Brain microvascular endothelial cell (primary cell): Measurements from ENCODE around the gene TNFSF18.

Experiments
- DNase-seq: peaks from one replicate; pipeline ENCODE4 v3.0.0-alpha.2; 2020
- H3K27ac ChIP-seq: fragments of 250-450 bp; sonication (Bioruptor Pico); 2 replicates; pipeline ENCODE4 v1.5.1; 2020; ENCODE audit warnings: mild to moderate bottlenecking, moderate library complexity
- H3K27me3 ChIP-seq: fragments of 250-450 bp; sonication (Bioruptor Pico); replicated peaks from 2 replicates; pipeline ENCODE4 v1.5.1; 2020; ENCODE audit warnings: mild to moderate bottlenecking
- H3K36me3 ChIP-seq: fragments of 250-450 bp; sonication (Bioruptor Pico); replicated peaks from 2 replicates; pipeline ENCODE4 v1.5.1; 2020; ENCODE audit warnings: mild to moderate bottlenecking
- H3K4me3 ChIP-seq: 2 replicates; pipeline ENCODE4 v1.5.1; 2011; ENCODE audit warnings: low read depth, mild to moderate bottlenecking, control low read depth, low read length, moderate library complexity
- CTCF ChIP-seq: IDR thresholded peaks from 2 replicates; pipeline ENCODE4 v1.5.1; 2011; ENCODE audit warnings: low read depth, mild to moderate bottlenecking, moderate library complexity, low read length, control low read depth, inconsistent platforms; ENCODE audit errors: missing control alignments
- in situ Hi-C: cut with HindIII; loops from 2 replicates; pipeline ENCODE4 v1.10.0; 2017; ENCODE audit warnings: low sequenced_read_pairs, low pct_ligation_motif_present

Gene TNFSF18

GRCh38 chr1:173024543-173024942 lies 26.2 kb downstream of the TNFSF18 start:
- H3K4me3 ChIP-seq: no peak overlapping the region
- no peaks in the 10 kb centered on the region for H3K27me3 ChIP-seq
- no peaks in the 10 kb centered on the region for H3K36me3 ChIP-seq
- DNase-seq: no peak
- no peak for TF ChIP-seq CTCF
- in situ Hi-C loops: no loop called here
- no peak overlapping the region for H3K27ac ChIP-seq

- Histone ChIP-seq H3K4me3 (no peak overlapping the region), H3K36me3 (no peaks in the 10 kb centered on the region), H3K27me3 (no peaks in the 10 kb centered on the region), H3K27ac (no peak overlapping the region)
- TF ChIP-seq CTCF: no peak
- no peak for DNase-seq
- in situ Hi-C loops: no loop called here
Measured at GRCh38 chr1:173023343-173023742, 27.4 kb downstream of the TNFSF18 start.

GRCh38 chr1:173020138-173020750 lies 30.5 kb downstream of the TNFSF18 start:
- no peak for DNase-seq
- no peak overlapping the region for H3K4me3 ChIP-seq
- no peaks in the 10 kb centered on the region for H3K36me3 ChIP-seq
- H3K27me3 ChIP-seq: no peaks in the 10 kb centered on the region
- no peak for TF ChIP-seq CTCF
- in situ Hi-C loops: no loop called here
- no peak overlapping the region for H3K27ac ChIP-seq

GRCh38 chr1:173017792-173018191 lies 32.9 kb downstream of the TNFSF18 start:
- DNase-seq: no peak
- H3K27ac ChIP-seq: no peak overlapping the region
- in situ Hi-C loops: no loop called here
- no peak overlapping the region for H3K4me3 ChIP-seq
- TF ChIP-seq CTCF: no peak
- no peaks in the 10 kb centered on the region for H3K27me3 ChIP-seq
- no peaks in the 10 kb centered on the region for H3K36me3 ChIP-seq

GRCh38 chr1:173016419-173016818 lies 34.3 kb downstream of the TNFSF18 start:
- Histone ChIP-seq H3K36me3 (no peaks in the 10 kb centered on the region), H3K27me3 (no peaks in the 10 kb centered on the region), H3K27ac (no peak overlapping the region), H3K4me3 (no peak overlapping the region)
- no peak for TF ChIP-seq CTCF
- DNase-seq: no peak
- in situ Hi-C loops: no loop called here

GRCh38 chr1:173015629-173016028 lies 35.1 kb downstream of the TNFSF18 start:
- Histone ChIP-seq H3K27me3 (no peaks in the 10 kb centered on the region), H3K4me3 (no peak overlapping the region), H3K36me3 (no peaks in the 10 kb centered on the region), H3K27ac (no peak overlapping the region)
- DNase-seq: no peak
- in situ Hi-C loops: no loop called here
- TF ChIP-seq CTCF: no peak
